GM18520 (cell line): ENCODE results near the gene F5.

ENCODE experiments used
- ATAC-seq: cut with Tn5 transposase; IDR thresholded peaks from one replicate; pipeline ENCODE4 v1.9.1; 2021; ENCODE audit not compliant: unreplicated experiment

The F5 gene

DNA sequence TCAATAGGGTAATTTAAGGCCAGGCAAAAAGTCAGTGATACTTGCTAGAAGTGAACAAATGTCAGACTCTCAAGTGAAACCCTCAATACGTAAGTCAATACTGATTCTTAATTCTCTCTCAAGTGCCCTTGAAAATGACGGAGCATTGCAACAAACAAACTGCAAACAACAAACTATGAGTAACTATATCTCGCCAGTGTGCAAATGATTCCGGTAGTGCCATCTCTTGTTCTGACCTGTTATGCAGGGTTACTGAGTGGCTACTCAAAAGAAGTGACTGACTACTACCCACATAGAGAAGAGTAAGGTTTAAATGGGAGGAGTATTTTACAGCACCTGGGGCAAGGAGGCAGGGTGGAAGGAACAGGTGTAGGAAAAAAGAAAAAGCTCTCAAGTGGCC lies 102.2 kb downstream of the F5 start:
- ATAC-seq, result no peak

DNA sequence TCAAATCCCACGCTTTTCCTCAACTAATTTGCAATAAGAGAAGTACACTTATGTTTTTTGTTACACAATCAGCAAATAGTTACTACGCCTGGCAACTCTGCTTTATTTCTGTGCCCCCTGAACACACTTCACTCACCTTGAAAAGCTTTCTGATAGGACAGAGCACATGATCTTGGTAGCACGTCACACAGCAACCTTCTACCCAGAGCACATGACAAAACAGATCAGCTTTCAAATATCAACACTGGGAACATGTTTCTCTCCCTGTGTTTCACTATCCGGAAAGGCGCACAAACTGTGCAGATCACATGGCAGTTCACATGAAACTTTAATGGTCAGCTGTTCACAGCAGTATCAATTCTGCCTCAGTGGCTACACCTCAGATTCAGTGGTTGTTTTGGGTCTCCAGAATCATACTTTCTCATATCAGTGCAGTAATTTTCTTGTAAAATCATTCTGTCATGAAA lies 102.7 kb downstream of the F5 start:
- ATAC-seq, result no peak

DNA sequence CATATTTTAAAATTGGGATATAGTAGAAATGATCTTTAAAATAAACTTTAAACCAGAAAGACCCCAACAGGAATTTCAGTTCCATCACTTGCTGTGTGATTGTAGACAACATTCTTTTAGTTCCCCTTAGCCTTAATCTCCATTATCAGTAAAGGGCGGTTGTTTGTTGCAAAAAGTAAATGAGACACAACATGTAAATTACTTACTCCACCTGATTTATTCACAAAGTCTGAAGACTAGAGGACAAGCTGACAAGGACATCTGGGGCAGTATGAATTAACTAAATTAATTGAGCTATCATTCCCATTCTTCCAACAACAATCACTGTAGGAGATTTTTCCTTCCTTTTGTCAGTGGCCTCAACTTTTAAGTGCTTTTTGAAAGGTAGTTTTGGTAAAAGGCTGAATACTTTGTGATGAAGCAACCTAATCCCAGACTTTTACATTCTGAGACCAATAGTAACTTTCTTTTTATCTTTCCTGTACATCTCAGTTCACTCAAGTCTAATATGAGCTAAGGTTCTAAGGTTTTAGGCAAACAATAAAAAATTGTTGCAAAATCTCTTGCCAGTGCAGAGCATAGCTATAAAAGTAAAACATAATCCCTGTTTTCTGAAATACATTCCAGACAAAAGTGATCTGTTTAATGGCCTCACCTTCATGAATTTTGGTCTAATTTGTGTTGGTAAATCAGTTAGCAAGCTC lies 106.8 kb downstream of the F5 start:
- no peak for ATAC-seq

DNA sequence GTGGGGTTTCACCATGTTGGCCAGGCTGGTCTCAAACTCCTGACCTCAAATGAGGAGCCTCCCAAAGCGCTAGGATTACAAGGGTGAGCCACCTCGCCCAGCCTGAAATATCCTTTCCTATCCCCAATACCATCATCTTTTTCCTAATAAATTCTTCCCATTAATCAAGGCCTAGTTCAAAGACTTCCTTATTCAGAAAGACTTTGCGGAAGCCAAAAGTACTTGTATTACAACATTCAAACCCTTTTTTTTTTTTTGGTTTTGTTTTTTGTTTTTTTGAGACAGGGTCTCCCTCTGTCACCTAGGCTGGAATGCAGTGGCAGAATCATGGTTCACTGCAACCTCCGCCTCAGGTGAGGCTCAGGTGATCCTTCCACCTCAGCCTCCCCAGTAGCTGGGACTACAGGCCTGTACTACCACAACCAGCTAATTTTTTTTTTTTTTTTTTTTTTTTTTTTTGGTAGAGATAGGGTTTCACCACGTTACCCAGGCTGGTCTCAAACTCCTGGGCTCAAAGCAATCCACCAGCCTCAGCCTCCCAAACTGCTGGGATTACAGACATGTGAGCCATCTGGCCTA lies 108.1 kb downstream of the F5 start:
- ATAC-seq, result no peak

DNA sequence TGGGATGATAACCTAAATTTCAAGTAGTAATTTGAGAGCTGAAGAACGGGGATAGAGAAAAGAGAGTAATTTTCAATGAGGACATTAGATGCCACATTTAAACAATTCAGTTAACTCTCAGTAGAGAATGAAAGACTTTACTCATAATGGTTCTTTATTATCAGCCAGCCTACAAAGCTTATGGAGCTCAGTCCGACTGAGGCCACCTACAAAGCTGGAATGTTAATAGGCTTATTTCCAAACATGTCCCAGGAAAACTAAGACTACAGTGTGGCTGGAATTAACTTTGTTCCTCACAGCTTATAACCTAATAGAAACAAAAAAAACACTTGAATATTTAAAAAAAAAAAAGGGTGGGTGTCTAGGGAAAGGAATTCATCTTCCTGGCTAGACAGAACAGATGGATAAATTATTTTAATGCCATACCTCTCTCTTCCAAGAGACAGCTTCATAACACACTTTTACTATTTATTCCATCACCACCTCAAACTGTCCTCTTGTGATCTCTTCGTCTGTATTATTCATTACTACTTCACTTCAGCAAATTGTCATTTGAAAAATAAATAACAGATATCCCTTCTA lies 110.4 kb downstream of the F5 start:
- ATAC-seq, result no peak

DNA sequence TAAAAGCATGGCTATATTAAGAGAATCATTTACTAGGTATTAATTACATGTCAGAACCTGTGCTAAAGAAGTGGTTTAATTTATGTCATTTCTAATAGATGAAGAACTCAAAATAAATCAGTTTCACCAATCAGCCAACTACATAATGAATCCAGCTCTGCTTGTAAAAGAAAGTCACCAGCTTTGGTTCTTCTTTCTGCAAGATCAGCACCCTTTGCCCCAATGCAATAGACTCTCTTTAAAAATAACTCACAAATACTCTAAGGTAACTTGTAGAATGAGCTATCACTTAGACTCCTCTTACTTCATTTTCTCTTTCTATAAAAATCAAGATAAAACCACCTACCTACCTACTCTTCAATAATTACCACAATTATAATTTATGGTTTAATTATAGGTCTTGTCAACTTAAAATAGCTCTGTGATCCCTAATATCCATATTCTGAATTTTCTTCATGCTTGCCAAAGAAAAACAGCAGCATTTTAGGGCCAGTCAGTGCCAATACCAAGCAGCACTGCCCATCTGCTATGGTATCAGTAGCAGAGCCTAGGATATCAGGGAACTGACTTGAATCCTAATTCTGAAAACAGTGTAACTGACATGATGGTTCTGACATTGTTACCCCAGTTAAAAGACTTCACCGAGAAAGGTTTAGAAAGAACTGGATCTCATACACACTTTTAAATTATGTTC lies 111.8 kb downstream of the F5 start:
- no peak for ATAC-seq

DNA sequence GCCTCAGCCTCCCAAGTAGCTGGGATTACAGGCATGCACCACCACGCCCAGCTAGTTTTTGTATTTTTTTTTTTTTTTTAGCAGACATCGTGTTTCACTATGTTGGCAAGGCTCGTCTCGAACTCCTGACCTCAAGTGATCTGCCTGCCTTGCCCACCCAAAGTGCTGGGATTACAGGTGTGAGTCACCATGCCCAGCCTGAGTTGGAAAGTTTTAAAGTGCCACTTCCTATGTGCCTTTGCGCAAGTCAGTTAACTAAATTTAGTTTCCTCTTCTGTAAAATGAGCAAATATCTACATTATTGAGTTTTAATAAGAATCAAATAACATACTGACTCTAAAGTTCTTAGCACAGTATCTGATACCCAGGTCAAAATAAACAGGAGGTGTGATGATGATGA lies 112.9 kb downstream of the F5 start:
- no peak for ATAC-seq

DNA sequence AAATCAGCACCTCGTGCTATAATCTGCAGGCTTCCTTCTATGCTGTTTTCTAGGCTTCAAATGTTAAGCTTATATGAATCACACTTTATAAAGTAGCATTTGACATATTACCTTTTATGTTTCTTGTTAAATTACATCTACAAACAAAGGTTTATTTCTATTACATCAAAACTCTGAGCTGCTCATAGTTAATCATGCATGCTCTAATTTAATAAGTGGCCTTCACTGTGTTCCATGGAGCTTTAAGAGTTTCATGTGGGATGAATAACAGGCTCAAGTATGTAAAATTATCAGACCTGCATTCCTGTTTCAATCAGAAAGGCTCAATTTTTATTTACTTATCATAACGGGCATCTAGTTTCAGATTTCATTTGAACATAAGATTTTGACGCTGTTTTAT lies 113.5 kb downstream of the F5 start:
- ATAC-seq, result no peak

DNA sequence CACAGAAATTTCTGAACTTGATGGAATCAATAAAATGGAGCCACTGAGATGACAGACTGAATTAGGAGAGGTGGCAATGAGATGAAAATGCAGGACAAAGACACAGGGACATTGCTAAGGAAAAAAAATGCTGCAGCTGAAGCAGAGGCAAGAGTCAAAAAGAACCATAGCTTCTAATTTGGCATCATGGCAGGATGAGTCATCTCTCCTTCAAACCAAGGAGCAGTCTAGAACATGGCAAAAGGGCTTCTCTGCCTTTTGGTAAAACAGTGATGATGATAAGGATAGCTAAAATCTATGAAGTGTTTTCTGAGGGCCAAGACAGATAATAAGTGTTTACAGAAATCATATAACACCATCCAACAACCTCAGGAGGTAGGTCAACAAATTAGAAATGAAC lies 117.3 kb downstream of the F5 start:
- ATAC-seq, result no peak

DNA sequence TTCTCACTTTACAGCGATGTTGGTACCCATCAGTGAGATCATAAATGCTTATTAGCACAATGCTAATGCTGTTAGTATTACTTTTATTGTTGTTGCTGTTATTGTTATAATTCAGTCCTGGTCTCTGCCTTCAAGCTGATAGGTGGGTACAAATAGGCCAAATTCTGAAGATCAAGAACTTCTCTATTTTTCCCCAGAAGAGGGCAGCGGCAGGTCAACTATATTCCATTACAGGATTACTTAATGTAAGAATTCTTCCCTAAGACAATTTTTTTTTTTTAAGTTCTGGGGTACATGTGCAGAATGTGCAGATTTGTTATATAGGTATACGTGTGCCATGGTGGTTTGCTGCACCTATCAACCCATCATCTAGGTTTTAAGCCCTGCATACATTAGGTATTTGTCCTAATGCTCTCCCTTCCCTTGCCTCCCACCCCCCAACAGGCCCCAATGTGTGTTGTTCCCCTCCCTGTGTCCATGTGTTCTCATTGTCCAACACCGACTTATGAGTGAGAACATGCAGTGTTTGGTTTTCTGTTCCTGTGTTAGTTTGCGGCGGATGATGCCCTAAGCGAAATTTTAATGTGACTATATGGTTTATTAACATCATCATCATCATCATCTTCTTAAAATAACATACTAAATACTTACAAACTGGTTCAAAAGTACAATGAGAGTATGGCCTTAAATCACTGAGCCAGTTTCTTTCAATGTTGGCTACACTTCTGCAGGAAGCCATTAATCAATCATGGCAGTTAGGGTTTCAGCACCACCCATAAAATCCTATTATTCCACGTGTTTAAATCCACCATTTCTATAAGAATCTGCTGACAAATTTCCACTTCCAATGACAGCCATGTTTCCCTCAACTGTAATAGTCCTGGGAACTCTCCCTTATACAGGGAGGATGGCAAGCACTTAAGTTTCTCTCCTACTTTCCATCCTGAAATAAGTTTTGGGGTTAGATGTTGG lies 119.7 kb downstream of the F5 start:
- ATAC-seq, result no peak

DNA sequence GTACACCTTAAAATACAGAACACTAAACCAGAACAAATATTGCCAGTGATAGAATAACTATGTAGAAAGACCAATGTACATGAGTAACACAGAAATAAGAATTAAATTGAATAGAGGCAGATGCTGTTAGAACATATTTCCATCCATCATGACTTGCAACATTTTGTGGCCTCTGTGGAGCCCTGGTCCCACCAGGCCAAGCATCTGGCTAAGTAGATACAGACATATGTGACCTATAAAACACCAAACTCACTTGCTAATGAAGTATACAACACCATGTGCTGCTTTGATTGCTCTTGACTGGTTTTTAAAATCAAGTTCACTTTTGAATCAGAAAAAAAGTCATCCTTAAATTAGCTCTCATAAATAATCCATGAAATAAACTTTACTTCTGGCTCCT lies 121.0 kb downstream of the F5 start:
- no peak for ATAC-seq
